Measurements from ENCODE around the gene DNAJB2.

DNAJB2 gene

DNA sequence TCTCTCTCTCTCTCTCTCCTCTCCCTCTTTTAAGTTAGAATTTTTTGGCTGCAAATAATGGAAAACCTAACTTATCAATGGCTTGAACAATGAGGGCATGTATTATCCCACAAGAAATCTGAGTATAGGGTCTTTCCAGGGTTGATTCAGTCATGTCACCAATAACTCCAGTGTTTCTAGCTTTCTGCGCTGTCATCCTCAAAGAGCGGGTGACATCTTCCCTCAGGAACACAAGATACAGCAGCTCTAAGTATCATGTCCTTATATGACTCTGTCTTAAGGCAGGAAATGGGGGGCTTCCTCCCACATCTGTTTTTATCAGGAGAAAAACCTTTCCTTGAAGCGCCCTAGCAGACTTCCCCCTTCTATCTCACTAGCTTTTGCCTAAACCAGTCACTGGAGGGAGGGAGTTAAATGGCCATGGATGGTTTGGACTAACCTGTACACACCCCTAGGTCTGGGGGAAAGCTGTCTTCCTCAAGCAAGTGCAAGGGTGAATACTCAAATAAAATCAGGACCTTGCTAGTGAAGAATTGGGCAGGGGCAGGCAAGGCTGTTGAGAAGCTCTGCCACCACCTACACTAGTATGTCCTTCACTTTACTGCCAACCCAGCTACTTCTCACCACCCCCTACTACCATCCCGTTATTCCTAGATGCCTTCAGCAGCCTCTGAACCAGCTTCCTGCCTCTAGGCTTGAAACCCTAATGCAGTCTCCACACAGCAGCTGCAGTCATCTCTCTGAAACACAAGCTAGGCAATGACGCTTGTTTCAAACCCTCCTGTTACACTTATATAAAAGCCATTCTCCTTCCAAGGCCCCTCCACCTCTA lies 17.9 kb upstream of the DNAJB2 start:
- no peak for DNase-seq (ENCODE audit: low read depth)
- TF ChIP-seq, protein P1, sequence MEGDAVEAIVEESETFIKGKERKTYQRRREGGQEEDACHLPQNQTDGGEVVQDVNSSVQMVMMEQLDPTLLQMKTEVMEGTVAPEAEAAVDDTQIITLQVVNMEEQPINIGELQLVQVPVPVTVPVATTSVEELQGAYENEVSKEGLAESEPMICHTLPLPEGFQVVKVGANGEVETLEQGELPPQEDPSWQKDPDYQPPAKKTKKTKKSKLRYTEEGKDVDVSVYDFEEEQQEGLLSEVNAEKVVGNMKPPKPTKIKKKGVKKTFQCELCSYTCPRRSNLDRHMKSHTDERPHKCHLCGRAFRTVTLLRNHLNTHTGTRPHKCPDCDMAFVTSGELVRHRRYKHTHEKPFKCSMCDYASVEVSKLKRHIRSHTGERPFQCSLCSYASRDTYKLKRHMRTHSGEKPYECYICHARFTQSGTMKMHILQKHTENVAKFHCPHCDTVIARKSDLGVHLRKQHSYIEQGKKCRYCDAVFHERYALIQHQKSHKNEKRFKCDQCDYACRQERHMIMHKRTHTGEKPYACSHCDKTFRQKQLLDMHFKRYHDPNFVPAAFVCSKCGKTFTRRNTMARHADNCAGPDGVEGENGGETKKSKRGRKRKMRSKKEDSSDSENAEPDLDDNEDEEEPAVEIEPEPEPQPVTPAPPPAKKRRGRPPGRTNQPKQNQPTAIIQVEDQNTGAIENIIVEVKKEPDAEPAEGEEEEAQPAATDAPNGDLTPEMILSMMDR (IDR thresholded peaks at IDR 0.05; ENCODE audit: insufficient read depth, low read depth, low read length, missing control alignments), result no peak
- H3K4me3 ChIP-seq (ENCODE audit: low read length), result no peak overlapping the region

DNA sequence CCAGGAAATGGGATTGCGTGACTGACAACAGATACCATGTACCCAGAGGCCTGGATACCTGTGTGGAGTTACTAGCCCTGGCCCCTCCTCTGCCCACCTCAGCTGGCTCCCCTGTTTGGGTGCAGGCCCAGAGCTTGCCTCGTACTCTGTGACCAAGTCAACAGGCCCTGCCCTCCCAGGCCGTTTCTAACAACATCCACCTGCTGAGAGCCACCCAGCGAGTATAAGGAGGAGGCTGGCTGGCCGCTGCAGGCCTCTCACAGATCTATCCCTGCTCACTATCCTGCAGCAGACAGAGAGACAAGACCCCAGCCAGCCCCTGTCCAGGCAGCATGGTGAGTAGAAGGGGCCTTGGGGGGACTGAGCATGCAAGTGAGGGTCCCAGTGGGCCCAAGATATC lies 12.9 kb upstream of the DNAJB2 start:
- TF ChIP-seq, protein P1 (IDR thresholded peaks at IDR 0.05; ENCODE audit: insufficient read depth, low read depth, low read length, missing control alignments), result no peak
- no peak overlapping the region for H3K4me3 ChIP-seq (ENCODE audit: low read length)
- DNase-seq (ENCODE audit: low read depth), result no peak

DNA sequence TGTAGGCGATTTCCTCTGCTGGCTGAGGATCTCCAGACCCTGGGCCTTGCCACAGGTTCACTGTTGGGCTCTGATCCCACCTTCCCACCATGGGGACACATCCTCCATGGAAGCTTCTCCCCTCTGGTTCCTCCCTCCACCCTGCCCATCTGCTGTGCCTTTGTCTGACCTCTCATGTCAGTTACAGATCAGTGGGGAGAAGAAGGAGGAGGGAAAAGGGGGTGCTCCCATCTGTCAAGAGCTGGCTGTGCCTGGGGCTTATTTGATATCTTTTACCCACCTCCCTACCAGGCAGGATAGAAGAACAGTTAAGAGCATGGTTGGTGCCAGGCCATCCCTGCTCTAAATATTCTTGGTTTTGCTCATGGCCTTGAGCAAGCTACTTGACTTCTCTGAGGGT lies 12.3 kb upstream of the DNAJB2 start:
- TF ChIP-seq, protein P1 (IDR thresholded peaks at IDR 0.05; ENCODE audit: insufficient read depth, low read depth, low read length, missing control alignments), result no peak

DNA sequence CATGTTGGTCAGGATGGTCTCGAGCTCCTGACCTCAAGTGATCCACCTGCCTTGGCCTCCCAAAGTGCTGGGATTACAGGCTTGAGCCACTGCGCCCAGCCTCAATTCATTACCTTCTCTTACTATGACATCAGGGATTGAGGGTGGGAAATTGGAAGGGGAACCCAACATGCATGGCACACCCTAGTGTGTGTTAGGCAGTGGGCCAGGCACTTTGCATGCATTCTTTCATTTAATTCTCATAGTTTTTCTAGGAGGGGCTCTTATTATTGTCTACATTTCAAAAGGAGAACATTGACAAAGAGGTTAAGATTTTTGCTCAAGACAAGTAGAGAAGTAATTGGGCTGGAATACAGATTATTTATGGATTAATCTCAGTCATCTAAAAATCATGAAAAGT lies 10.9 kb upstream of the DNAJB2 start:
- TF ChIP-seq, protein P1 (IDR thresholded peaks at IDR 0.05; ENCODE audit: insufficient read depth, low read depth, low read length, missing control alignments), result no peak
- no peak overlapping the region for H3K4me3 ChIP-seq (ENCODE audit: low read length)
- no peak for DNase-seq (ENCODE audit: low read depth)

More for the DNA sequence above, 12.3 kb upstream of the DNAJB2 start:
- H3K4me3 ChIP-seq (ENCODE audit: low read length), result no peak overlapping the region
- no peak for DNase-seq (ENCODE audit: low read depth)

DNA sequence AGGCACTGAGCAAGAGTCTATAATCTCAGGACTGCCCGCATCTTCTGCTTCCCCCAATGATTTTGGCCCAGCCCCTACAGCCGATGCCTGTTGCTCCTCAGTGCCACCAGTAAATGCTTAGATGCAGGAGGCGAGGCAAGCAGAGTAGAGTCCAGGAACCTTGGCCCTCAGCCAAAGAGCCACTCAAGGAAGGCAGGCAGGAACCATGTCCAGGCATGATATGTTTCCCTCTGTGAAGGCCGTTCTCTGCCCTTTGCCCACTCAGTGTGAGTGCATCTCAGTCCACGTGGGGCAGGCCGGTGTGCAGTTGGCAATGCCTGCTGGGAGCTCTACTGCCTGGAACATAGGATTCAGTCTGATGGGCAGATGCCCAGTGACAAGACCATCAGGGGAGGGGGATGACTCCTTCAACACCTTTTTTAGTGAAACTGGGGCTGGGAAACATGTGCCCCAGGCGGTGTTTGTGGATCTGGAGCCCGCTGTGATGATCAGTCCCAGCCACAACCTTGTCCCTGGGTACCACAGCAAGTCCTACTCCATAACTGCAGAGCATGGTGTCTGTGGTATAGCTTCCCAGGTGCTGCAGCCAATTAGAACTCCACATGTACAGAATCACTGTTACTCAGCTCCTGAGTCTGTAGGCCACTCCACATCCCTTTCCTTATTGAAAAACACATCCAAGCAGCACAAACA lies 9.7 kb upstream of the DNAJB2 start:
- TF ChIP-seq, protein P1 (IDR thresholded peaks at IDR 0.05; ENCODE audit: insufficient read depth, low read depth, low read length, missing control alignments), result no peak
- peak; percentile 81 for DNase-seq (ENCODE audit: low read depth)
- H3K4me3 ChIP-seq (ENCODE audit: low read length), result no peak overlapping the region

DNA sequence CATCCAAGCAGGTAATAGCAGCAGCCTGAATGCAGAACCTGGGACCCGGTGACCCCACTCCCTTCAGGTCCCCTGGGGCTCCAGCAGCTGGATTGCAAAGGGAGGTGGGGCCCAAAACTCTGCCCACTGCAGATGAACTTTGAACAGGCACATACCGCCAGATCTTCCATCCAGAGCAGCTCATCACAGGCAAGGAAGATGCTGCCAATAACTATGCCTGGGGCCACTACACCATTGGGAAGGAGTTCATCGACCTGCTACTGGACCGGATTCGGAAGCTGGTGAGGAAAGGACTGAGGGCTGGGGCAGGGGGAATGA lies 9.2 kb upstream of the DNAJB2 start:
- DNase-seq (ENCODE audit: low read depth), result no peak
- TF ChIP-seq, protein P1 (IDR thresholded peaks at IDR 0.05; ENCODE audit: insufficient read depth, low read depth, low read length, missing control alignments), result no peak
- H3K4me3 ChIP-seq (ENCODE audit: low read length), result no peak overlapping the region

Data from epithelial cell of esophagus (primary cell).